ENCODE measurements around the gene IFNG-AS1.

The IFNG-AS1 gene

GRCh38 chr12:68036642-68037041, 47.4 kb downstream of the IFNG-AS1 start:
- in situ Hi-C loops (cut with HindIII; ENCODE audit: low sequenced_read_pairs): no loop called here

GRCh38 chr12:68037616-68038255, 48.5 kb downstream of the IFNG-AS1 start:
- in situ Hi-C loops (cut with HindIII; ENCODE audit: low sequenced_read_pairs): no loop called here

GRCh38 chr12:68038650-68039049, 49.4 kb downstream of the IFNG-AS1 start:
- in situ Hi-C loops (cut with HindIII; ENCODE audit: low sequenced_read_pairs): no loop called here

GRCh38 chr12:68040450-68041075, 51.3 kb downstream of the IFNG-AS1 start:
- in situ Hi-C loops (cut with HindIII; ENCODE audit: low sequenced_read_pairs): no loop called here

- in situ Hi-C loops (cut with HindIII; ENCODE audit: low sequenced_read_pairs): no loop called here
Observed at GRCh38 chr12:68042212-68042699, 53.0 kb downstream of the IFNG-AS1 start.

- in situ Hi-C loops (cut with HindIII; ENCODE audit: low sequenced_read_pairs): no loop called here
Observed at GRCh38 chr12:68043435-68043834, 54.2 kb downstream of the IFNG-AS1 start.

GRCh38 chr12:68048648-68049297, 59.5 kb downstream of the IFNG-AS1 start:
- in situ Hi-C loops (cut with HindIII; ENCODE audit: low sequenced_read_pairs): no loop called here

- in situ Hi-C loops (cut with HindIII; ENCODE audit: low sequenced_read_pairs): no loop called here
Observed at GRCh38 chr12:68056300-68056699, 67.1 kb downstream of the IFNG-AS1 start.

GRCh38 chr12:68063900-68064590, 74.8 kb downstream of the IFNG-AS1 start:
- in situ Hi-C loops (cut with HindIII; ENCODE audit: low sequenced_read_pairs): no loop called here

- in situ Hi-C loops (cut with HindIII; ENCODE audit: low sequenced_read_pairs): no loop called here
Observed at GRCh38 chr12:68065163-68065562, 75.9 kb downstream of the IFNG-AS1 start.

- in situ Hi-C loops (cut with HindIII; ENCODE audit: low sequenced_read_pairs): no loop called here
Observed at GRCh38 chr12:68065687-68066086, 76.4 kb downstream of the IFNG-AS1 start.

- in situ Hi-C loops (cut with HindIII; ENCODE audit: low sequenced_read_pairs): no loop called here
Observed at GRCh38 chr12:68067762-68068376, 78.6 kb downstream of the IFNG-AS1 start.

GRCh38 chr12:68069275-68069674, 80.0 kb downstream of the IFNG-AS1 start:
- in situ Hi-C loops (cut with HindIII; ENCODE audit: low sequenced_read_pairs): no loop called here
